GM21529 (cell line): ENCODE data around the gene DUS3L.
"Not testable (repeated sequence)": the region's sequence is repeated elsewhere in the genome, so short reads cannot be mapped to it uniquely, and the experiment has no call there.

Experiments
- ATAC-seq: cut with Tn5 transposase; IDR thresholded peaks from one replicate; pipeline ENCODE4 v1.9.1; 2021; ENCODE audit not compliant: unreplicated experiment

Gene DUS3L

DNA sequence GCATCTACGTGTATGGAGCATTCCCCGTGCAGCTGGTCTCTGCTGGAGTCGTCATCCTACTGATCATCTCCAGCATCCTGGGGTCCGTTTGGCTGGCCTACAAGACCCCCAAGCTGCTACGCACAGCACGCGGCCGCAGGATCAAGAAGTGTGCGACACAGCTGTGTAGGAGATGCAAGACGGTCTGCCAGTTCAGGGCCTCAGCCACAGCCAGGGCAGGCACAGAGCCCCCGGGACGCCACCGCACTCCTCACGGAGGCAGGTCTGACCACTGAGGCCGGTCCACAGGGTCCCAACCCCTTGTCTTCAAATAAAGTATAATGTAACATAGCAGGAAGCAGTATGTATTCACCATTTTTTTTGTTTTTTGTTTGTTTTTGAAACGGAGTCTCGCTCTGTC lies 12.6 kb downstream of the DUS3L start:
- no peak for ATAC-seq

DNA sequence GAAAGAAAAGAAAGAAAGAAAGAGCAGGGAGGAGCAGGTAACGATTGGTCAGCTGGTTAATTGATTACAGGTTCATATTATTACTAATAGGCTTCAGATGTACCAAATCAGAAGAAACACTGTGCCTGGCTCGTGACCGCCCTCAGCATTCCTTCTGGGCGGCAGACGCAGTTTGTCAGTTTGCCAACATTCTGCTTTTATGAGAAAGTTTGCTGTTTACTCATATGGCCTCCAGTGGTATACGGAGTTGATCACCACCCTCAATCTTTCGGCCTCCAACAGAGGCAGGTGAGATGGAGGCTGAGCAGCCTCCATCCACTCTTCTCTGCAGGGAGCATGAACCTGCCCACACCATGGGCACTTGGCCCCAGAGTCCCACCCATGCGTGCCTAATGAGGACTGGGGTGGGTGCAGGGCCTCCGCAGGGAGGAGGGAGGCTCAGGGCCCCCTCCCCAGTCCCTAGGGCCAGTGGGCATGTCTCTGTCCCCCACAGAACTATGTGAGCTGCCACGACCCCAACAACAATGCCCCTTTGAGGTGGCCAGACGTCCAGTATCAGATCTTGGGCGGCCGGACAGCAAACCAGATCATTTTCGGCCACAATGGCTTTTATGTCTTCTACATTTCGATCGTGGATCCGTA lies 15.2 kb downstream of the DUS3L start:
- no peak for ATAC-seq

DNA sequence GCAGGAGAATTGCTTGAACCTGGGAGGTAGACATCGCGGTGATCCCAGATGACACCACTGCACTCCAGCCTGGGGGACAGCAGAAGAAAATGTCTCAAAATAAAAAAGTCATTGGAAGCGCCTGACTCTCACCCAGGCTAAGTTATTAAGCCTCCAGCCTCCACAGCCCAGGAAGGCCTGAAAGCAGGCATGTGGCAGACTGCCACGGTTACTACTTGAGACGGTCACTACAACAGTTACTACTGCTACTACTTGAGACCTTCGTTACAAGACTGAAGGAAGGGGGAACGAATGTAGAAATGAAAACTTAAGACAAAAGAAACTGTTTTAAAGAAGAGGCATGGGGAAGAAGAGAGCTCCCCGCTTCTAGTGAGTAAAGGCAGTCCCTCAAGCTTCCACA lies 16.0 kb downstream of the DUS3L start:
- no peak for ATAC-seq

DNA sequence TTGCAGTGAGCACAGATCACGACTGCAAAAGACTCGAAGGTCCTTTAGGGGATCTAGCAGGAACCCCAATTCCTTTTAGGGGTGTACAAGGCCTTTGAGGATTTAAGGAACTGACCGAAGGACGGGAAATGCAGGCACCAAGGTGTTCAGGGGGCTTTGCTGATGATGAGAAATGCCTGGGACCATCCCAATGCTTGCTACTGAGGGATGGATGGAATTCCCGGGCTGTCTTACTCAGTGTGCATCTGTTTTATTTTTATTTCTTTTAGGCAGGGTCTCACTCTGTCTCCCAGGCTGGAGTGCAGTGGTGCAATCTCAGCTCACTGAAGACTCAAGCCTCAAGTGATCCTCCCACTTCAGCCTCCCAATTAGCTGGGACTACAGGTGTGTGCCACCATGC lies 17.7 kb downstream of the DUS3L start:
- no peak for ATAC-seq

DNA sequence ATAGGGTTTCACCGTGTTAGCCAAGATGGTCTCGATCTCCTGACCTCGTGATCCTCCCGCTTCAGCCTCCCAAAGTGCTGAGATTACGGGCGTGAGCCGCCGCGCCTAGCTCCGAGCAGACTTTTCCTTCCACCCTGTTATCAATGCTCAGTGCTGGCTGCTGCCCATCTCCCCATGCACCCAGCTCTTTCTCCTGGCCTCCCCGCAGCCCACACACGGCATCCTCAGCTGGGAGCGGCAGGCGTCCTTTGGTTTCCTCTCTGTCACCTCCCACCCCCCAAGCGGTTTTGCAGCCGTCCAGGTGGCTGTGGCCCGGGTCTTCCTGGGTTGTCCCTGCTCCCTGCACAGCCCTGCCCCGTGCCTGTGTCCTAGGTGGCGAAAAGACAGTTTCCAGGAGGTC lies 18.5 kb downstream of the DUS3L start:
- ATAC-seq: no peak

DNA sequence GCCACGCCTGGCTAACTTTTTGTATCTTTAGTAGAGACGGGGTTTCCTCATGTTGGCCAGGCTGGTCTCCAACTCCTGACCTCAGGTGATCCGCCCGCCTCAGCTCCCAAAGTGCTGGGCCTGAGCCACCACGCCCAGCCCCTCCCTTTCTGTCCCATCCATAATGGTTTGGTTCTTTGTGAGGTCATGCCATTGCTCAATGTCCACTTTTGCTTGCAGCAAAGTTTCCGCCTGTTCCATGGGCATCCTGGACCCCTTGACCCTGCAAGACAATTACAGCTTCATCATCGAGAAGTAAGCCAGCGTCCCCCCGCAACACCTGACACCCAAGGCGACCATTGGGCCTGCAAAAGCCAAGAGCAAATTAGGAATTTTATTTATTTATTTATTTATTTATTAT lies 23.0 kb downstream of the DUS3L start:
- ATAC-seq: no peak

DNA sequence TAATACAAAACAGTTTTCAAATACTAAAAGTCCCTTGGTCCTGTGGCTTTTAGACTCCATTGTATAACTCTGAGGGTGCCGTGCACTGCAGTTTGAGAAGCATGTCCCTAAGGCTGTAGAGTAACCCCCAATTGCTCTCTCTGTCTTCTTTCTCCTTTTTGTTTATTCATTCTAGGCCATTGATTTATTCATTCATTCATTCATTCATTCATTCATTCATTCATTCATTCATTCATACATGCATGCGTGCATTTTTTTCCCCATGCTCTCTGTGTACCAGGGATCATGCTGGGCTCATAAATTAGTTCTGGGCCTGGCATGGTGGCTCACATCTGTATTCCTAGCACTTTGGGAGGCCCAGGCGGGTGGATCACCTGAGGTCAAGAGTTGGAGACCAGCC lies 25.7 kb downstream of the DUS3L start:
- ATAC-seq: no peak

DNA sequence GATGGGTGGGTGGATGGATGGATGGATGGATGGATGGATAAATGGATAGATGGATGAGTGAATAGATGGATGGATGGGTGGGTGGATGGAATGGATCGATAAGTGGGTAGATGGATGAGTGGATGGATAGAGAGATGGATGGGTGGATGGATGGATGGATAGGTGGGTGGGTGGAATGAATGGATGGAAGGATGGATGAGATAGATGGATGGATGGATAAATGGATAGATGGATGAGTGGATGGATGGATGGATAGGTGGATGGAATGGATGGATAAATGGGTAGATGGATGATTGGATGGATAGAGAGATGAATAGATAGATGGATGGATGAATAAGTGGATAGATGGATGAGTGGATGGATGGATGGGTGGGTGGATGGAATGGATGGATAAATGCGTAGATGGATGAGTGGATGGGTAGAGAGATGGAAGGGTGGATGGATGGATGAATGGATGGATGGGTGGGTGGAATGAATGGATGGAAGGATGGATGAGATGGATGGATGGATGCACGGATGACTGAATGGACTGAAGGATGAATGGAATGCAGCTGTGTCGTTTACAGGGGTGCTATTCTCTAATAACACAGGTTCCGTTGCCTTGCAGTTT lies 28.2 kb downstream of the DUS3L start:
- ATAC-seq: no peak

DNA sequence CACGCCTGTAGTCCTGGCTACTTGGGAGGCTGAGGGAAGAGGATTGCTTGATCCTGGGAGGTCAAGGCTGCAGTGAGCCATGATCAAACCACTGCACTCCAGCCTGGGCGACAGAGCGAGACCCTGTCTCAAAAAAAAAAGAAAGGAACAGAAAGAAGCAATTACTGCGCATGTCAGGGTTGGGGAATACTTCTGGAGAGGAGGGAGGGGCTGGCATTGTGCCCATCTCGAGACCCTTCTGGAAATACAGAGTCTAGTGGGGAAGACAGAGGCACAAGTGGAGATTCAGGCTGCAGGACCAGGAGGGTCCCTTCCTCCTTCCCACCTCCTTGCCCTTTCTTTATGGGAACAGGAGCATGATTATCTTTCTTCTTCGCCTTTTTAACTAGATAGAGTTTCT lies 37.2 kb downstream of the DUS3L start:
- no peak for ATAC-seq

DNA sequence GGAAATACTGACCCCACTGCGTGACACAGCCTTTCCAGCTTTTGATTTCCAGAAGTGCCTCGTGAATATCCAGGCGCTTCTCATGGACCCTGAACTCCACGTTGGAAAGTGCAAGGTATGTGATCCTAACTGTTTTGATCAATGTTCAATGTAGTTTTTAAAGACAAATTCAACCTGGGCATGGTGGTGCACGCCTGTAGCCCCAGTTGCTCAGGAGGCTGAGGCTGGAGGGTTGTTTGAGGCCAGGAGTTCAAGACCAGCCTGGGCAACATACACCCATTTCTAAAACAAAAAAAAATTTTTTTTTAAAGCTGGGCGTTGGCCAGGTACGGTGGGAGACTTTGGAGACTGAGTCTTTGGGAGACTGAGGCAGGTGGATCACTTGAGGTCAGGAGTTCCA lies 39.3 kb downstream of the DUS3L start:
- no peak for ATAC-seq

DNA sequence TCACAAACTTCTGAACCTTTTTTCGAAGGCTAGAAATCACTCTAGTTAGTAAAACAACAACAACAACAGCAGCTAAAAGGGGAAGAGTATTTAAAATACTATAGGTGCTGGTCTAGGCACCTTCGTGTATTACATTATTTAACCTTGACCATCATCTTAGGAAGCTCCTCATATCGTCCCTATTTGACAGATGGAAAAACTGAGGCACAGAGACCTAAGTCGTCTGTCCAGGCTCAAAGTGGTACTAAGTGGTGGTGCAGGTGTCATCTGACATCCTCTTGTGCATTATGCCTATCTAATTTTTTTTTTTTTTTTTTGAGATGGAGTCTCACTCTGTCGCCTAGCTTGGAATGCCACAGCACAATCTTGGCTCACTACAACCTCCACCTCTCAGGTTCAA lies 41.5 kb downstream of the DUS3L start:
- ATAC-seq: no peak

DNA sequence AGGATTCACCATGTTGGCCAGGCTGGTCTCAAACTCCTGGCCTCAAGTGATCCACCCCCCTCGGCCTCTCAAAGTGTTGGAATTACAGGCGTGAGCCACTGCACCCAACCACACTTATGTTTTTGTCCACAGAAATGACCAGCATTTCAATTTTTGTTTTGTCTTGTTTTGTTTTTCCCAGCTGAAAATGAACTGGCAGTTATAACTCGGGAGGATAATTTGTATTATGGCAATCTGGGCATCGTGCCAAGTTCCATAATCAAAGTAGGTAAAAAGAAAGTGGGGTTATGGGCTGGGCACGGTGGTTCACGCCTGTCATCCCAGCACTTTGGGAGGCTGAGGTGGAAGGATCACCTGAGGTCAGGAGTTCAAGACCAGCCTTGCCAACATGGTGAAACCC lies 42.0 kb downstream of the DUS3L start:
- not testable (repeated sequence) for ATAC-seq

DNA sequence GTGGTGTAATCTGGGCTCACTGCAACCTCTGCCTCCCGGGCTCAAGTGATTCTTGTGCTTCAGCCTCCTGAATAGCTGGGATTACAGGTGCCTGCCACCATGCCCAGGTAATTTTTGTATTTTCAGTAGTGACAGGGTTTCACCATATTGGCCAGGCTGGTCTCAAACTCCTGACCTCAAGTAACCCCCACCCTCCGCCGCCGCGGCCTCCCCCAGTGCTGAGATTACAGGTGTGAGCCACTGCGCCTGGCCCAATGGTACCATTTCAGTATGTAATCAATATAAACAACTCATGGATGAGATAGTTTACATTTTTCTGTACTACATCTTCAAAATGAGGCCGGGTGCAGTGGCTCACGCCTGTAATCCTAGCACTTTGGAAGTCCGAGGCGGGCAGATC lies 46.0 kb downstream of the DUS3L start:
- not testable (repeated sequence) for ATAC-seq

DNA sequence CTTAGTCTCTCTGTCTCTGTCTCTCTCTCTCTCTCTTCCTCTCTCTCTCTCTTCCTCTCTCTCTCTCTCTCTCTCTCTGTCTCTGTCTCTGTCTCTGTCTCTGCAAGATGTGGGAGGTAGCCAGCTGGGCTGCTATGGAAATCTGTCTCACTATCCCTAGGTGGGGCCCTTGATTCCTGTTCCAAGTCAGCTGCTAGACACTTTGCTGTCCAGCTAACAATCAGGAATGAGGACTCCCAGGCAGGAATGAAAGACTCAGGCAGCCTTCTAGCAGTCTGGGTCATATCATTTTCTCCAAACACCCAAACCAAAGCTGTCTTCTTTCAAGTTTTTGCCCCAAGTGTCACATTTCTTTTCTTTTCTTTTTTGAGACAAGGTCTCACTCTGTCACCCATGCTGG lies 47.3 kb downstream of the DUS3L start:
- no peak for ATAC-seq

DNA sequence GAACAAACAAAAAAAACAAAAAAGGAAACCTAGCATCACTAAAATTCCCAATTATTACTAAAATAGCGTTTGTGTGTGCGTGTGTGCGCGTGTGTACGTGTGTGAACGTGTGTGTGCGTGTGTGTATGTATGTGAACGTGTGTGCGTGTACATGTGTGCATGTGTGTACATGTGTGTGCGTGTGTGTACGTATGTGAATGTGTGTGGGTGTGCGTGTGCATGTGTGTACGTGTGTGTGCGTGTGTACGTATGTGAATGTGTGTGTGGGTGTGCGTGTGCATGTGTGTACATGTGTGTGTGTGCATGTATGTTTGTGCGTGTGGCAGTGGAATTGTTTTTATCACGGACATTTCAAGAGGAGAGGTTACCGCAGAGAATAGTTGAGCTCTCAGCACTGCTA lies 48.9 kb downstream of the DUS3L start:
- no peak for ATAC-seq

DNA sequence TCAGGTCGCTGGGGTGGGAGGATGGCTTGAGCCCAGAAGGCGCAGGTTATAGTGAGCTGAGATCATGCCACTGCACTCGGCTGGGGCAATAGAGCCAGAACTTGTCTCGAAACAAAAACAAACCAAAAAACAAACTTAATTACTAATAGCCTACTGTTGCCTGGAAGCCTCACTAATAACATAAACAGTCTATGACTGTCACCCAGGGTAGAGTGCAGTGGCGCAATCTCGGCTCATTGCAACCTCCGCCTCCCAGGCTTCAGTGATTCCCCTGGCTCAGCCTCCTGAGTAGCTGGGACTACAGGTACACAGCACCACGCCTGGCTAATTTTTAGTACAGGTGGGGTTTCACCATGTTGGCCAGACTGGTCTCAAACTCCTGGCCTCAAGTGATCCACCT lies 52.5 kb downstream of the DUS3L start:
- no peak for ATAC-seq
